NB4 (cell line): Measurements from ENCODE around the gene GPD1L.

Experiments
- MYC ChIP-seq: IDR thresholded peaks from 2 replicates; pipeline ENCODE4 v1.6.1; 2011; ENCODE audit warnings: low read depth, low read length
- POLR2A ChIP-seq: IDR thresholded peaks from 2 replicates; pipeline ENCODE4 v1.6.1; 2011; ENCODE audit warnings: mild to moderate bottlenecking; ENCODE audit not compliant: insufficient read length; ENCODE audit errors: extremely low read depth
- TF ChIP-seq, protein P1 (sequence below): IDR thresholded peaks from one replicate; pipeline ENCODE4 v1.5.1; 2012; ENCODE audit warnings: low read depth, low read length
- TF ChIP-seq, protein P2 (sequence below): IDR thresholded peaks from 2 replicates; pipeline ENCODE4 v1.6.1; 2011; ENCODE audit warnings: low read depth, low read length

DNA sequence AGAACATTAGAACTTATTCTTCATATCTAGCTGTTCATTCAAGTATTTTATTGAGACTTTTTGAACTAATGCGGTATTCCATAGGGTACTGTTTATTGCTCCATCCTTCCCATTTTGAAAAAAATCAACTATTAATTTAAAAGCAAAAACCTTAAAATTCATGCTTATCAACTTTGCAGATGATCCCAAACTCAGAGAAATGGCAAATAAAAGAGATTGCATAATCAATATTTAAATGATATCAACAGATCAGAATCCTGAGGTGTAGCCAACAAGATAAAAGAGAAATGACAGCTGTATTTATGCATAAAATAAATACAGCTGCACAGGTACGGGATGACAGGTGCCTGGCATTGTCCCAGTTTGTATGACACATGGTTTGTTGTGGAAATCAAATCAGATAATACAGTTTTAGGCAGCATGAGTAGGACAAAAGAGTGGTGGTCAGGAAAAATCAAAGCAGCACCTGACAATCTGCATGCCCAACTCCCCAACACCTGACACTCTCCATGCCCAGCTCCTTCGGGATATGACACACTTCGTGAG is 89.6 kb downstream of the GPD1L start:
- TF ChIP-seq POLR2A (no peak), MYC (no peak)
- TF ChIP-seq, protein P1, sequence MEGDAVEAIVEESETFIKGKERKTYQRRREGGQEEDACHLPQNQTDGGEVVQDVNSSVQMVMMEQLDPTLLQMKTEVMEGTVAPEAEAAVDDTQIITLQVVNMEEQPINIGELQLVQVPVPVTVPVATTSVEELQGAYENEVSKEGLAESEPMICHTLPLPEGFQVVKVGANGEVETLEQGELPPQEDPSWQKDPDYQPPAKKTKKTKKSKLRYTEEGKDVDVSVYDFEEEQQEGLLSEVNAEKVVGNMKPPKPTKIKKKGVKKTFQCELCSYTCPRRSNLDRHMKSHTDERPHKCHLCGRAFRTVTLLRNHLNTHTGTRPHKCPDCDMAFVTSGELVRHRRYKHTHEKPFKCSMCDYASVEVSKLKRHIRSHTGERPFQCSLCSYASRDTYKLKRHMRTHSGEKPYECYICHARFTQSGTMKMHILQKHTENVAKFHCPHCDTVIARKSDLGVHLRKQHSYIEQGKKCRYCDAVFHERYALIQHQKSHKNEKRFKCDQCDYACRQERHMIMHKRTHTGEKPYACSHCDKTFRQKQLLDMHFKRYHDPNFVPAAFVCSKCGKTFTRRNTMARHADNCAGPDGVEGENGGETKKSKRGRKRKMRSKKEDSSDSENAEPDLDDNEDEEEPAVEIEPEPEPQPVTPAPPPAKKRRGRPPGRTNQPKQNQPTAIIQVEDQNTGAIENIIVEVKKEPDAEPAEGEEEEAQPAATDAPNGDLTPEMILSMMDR = no peak
- TF ChIP-seq, protein P2, sequence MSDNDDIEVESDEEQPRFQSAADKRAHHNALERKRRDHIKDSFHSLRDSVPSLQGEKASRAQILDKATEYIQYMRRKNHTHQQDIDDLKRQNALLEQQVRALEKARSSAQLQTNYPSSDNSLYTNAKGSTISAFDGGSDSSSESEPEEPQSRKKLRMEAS = no peak
